ENCODE measurements around the gene TM9SF2.

DNA sequence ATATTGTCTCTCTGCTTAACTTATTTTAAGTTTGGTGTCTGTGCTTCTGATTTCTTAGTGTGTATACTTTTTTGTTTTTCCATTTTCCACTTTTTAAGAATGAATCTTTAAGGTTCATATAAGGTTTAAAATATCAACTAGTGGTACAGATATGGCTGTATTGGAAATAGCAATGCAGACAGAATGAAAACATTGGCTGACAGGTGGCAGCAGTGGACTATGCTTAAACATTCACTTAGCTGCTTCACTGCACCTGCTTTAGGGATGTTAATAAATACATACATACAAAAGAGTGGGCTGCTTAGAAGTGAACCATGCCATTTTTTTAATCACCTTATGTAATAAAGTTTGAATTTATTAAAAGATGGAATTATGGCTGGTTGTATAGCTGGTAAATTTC lies 27.3 kb downstream of the TM9SF2 start:
- TF ChIP-seq CTCF (IDR thresholded peaks at IDR 0.05; ENCODE audit: insufficient read depth, low read depth, low read length) (no peak), EZH2 (IDR thresholded peaks at IDR 0.05; ENCODE audit: insufficient read depth, low read length) (no peak)

All from astrocyte (in vitro differentiated cells and primary cell).